Right lobe of liver (tissue), 4 donors: ENCODE data around the gene GNAT3.

ENCODE experiments used
- POLR2A ChIP-seq: fragments of 450-650 bp; IDR thresholded peaks from one replicate; pipeline ENCODE4 v1.6.1; 2017; ENCODE audit warnings: antibody characterized with exemption, mild to moderate bottlenecking
- TF ChIP-seq, protein P1 (sequence below), 4 donors: fragments of 200-600 bp in 3 of 4; fragments of 450-650 bp in 1 of 4; IDR thresholded peaks; one replicate each; pipeline versions ENCODE4 v1.5.1 to v1.8.0; 2016 to 2022; ENCODE audit warnings: antibody characterized with exemption in 4 of 4, mild to moderate bottlenecking in 2 of 4
- donor health status: DM: no; HTN: no; CAD: no.
- donor health status: DM: no; HTN: no; CAD: no.
- donor health status: DM: no; HTN: yes; CAD: no.

DNA sequence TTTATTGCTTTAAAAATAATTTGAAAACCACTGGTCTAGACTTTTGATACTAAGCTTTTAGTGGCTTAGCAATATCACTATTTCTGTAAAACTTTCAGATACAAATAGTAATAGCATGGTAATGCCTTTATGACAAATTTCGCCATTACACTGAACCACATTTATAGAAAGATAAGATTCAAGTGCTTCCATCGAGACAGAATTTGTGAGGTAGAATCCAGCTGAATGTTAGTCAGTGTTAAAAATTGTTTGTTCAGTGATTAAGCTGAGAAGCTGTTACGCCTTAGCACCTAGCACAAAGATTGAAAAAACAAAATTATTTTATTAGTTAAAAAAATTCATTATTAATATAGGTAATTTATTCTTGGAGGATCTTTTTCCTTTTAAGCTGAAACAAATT is 36.5 kb downstream of the GNAT3 start:
- TF ChIP-seq, protein P1, sequence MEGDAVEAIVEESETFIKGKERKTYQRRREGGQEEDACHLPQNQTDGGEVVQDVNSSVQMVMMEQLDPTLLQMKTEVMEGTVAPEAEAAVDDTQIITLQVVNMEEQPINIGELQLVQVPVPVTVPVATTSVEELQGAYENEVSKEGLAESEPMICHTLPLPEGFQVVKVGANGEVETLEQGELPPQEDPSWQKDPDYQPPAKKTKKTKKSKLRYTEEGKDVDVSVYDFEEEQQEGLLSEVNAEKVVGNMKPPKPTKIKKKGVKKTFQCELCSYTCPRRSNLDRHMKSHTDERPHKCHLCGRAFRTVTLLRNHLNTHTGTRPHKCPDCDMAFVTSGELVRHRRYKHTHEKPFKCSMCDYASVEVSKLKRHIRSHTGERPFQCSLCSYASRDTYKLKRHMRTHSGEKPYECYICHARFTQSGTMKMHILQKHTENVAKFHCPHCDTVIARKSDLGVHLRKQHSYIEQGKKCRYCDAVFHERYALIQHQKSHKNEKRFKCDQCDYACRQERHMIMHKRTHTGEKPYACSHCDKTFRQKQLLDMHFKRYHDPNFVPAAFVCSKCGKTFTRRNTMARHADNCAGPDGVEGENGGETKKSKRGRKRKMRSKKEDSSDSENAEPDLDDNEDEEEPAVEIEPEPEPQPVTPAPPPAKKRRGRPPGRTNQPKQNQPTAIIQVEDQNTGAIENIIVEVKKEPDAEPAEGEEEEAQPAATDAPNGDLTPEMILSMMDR (IDR thresholded peaks at IDR 0.05), result no peak
- TF ChIP-seq POLR2A, result no peak
